Kidney epithelial cell (primary cell): ENCODE measurements around the gene THOC2. TPM values are rescaled to one million over a fixed set of nuclear protein-coding genes. Genes with fewer than 3 reads are reported as not detected.

Experiments used
- DNase-seq: peaks from one replicate; pipeline ENCODE4 v3.0.0-alpha.2; 2010; ENCODE audit warnings: low read depth
- H3K27me3 ChIP-seq: 2 replicates; pipeline ENCODE4 v1.6.0; 2011; ENCODE audit warnings: low read length; ENCODE audit not compliant: control insufficient read depth, insufficient read depth
- H3K36me3 ChIP-seq: 2 replicates; pipeline ENCODE4 v1.5.1; 2011; ENCODE audit warnings: low read length; ENCODE audit not compliant: control insufficient read depth, insufficient read depth
- H3K4me3 ChIP-seq: 2 replicates; pipeline ENCODE4 v1.5.1; 2011; ENCODE audit warnings: low read depth, mild to moderate bottlenecking, control low read depth, low read length
- total RNA-seq: library from RNA; depleted of rRNA; stranded (reverse); fragments of >200 nt; gene quantifications from 2 replicates; pipeline ENCODE4 v1.2.3, GENCODE V29; 2015
- TF ChIP-seq, protein P1 (sequence below): IDR thresholded peaks from 2 replicates; pipeline ENCODE4 v1.5.1; 2011; ENCODE audit warnings: mild to moderate bottlenecking, moderate library complexity, low read length, control low read depth, inconsistent platforms; ENCODE audit not compliant: insufficient read depth, poor library complexity, severe bottlenecking

THOC2 gene
- total RNA-seq, 1 donor from 2014 or later = 52.1 TPM

DNA sequence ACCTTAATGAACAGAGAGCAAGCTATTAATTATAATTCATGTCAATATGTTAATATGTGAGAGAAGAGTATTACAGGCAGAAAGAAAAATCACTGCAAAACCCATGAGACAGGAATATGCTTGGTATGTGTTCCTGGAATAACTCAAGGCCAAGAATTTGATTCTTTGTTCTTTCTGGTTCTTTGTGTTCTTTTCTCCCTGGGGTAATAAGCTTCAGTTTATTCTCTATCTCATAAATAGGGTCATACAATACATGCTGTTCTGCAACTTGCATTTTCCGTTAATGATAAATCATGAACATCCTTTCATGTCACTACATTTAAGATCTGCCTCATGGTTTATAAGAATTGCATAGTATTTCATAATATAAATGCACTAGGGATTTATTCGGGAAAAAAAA lies 16.8 kb upstream of the THOC2 start:
- TF ChIP-seq, protein P1, sequence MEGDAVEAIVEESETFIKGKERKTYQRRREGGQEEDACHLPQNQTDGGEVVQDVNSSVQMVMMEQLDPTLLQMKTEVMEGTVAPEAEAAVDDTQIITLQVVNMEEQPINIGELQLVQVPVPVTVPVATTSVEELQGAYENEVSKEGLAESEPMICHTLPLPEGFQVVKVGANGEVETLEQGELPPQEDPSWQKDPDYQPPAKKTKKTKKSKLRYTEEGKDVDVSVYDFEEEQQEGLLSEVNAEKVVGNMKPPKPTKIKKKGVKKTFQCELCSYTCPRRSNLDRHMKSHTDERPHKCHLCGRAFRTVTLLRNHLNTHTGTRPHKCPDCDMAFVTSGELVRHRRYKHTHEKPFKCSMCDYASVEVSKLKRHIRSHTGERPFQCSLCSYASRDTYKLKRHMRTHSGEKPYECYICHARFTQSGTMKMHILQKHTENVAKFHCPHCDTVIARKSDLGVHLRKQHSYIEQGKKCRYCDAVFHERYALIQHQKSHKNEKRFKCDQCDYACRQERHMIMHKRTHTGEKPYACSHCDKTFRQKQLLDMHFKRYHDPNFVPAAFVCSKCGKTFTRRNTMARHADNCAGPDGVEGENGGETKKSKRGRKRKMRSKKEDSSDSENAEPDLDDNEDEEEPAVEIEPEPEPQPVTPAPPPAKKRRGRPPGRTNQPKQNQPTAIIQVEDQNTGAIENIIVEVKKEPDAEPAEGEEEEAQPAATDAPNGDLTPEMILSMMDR = no peak
- no peaks in the 10 kb centered on the region for H3K36me3 ChIP-seq
- no peak for DNase-seq
- H3K4me3 ChIP-seq = no peak overlapping the region
- H3K27me3 ChIP-seq = no peaks in the 10 kb centered on the region

GRCh38 chrX:123745511-123745910 lies 12.7 kb upstream of the THOC2 start:
- Histone ChIP-seq H3K36me3 (no peaks in the 10 kb centered on the region), H3K4me3 (no peak overlapping the region), H3K27me3 (no peaks in the 10 kb centered on the region)
- no peak for DNase-seq
- TF ChIP-seq, protein P1 = no peak

DNA sequence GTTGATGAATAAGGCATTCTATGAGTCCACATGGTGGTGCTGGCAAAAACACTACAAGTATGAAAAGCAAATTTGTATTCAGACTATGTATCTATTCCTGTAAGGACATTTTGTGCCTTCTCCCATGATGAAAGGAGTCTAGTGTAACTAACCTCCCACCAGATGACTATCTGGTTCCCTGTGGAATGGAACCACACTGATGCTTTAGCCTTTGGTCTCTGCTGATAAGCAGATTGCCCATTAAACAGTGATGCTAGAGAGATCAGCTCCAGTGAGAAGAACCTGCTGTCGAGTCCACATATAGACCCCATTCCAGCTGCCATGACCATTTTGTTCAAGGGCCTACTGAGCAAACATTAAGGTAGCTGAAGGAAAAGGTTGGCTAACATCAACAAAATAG lies 10.5 kb upstream of the THOC2 start:
- no peaks in the 10 kb centered on the region for H3K27me3 ChIP-seq
- H3K4me3 ChIP-seq = no peak overlapping the region
- TF ChIP-seq, protein P1 = no peak
- no peaks in the 10 kb centered on the region for H3K36me3 ChIP-seq
- no peak for DNase-seq

- no peak for DNase-seq
- no peaks in the 10 kb centered on the region for H3K36me3 ChIP-seq
- no peaks in the 10 kb centered on the region for H3K27me3 ChIP-seq
- no peak overlapping the region for H3K4me3 ChIP-seq
- TF ChIP-seq, protein P1 = no peak
Observed at GRCh38 chrX:123742440-123742839, 9.6 kb upstream of the THOC2 start.

DNA sequence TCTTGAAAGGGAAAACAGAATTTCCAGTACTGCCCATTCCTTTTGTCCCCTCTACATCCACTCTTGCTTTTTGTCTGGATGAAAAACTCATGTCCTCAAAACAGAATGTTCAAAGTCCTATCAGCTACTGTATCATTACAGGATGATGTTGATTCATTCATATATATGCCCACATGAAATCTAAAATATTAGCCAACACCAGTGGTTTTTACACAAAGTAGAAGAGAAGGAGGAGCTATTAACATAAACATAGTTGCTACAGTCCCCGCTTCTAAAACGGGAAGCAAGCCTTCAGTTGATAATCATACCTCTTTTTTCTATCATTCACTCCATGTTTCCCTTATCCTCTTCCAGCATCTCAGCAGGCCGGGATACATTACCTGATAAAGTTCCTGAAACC lies 7.7 kb upstream of the THOC2 start:
- Histone ChIP-seq H3K36me3 (no peaks in the 10 kb centered on the region), H3K27me3 (no peaks in the 10 kb centered on the region), H3K4me3 (no peak overlapping the region)
- no peak for DNase-seq
- TF ChIP-seq, protein P1 = no peak

GRCh38 chrX:123740006-123740405 lies 7.2 kb upstream of the THOC2 start:
- H3K36me3 ChIP-seq = no peaks in the 10 kb centered on the region
- DNase-seq = no peak
- no peak overlapping the region for H3K4me3 ChIP-seq
- H3K27me3 ChIP-seq = no peaks in the 10 kb centered on the region
- TF ChIP-seq, protein P1 = no peak
